ENCODE measurements around the gene PPP1R3F. TPM values are rescaled to one million over a fixed set of nuclear protein-coding genes. Genes with fewer than 3 reads are reported as not detected.

The PPP1R3F gene
- total RNA-seq, 4 donors from 2014 or later, result 2.6 to 6.5 (median 4.6) TPM

- no peak for TF ChIP-seq CTCF (IDR thresholded peaks at IDR 0.05)
- DNase-seq (ENCODE audit: low spot score) (no peak), ATAC-seq (ENCODE audit: low FRiP score) (no peak)
These were observed 30.9 kb upstream of the PPP1R3F start for GRCh38 chrX:49238735-49239134.

GRCh38 chrX:49242545-49243066 lies 27.0 kb upstream of the PPP1R3F start:
- DNase-seq (ENCODE audit: low spot score), result no peak

GRCh38 chrX:49243166-49243565 lies 26.4 kb upstream of the PPP1R3F start:
- DNase-seq (ENCODE audit: low spot score) (no peak), ATAC-seq (ENCODE audit: low FRiP score) (no peak)
- TF ChIP-seq CTCF (IDR thresholded peaks at IDR 0.05), result no peak

More at GRCh38 chrX:49242545-49243066, 27.0 kb upstream of the PPP1R3F start:
- ATAC-seq (ENCODE audit: low FRiP score), result no peak
- no peak for TF ChIP-seq CTCF (IDR thresholded peaks at IDR 0.05)

GRCh38 chrX:49244207-49244606 lies 25.4 kb upstream of the PPP1R3F start:
- DNase-seq (ENCODE audit: low spot score) (no peak), ATAC-seq (ENCODE audit: low FRiP score) (no peak)
- TF ChIP-seq CTCF (IDR thresholded peaks at IDR 0.05), result no peak

- TF ChIP-seq CTCF (IDR thresholded peaks at IDR 0.05), result no peak
- ATAC-seq (ENCODE audit: low FRiP score) (no peak), DNase-seq (ENCODE audit: low spot score) (no peak)
These were observed 23.1 kb upstream of the PPP1R3F start for GRCh38 chrX:49246541-49246940.

GRCh38 chrX:49247346-49247745 lies 22.2 kb upstream of the PPP1R3F start:
- DNase-seq (ENCODE audit: low spot score) (no peak), ATAC-seq (ENCODE audit: low FRiP score) (no peak)
- TF ChIP-seq CTCF (IDR thresholded peaks at IDR 0.05), result no peak

- no peak for TF ChIP-seq CTCF (IDR thresholded peaks at IDR 0.05)
- DNase-seq (ENCODE audit: low spot score) (no peak), ATAC-seq (ENCODE audit: low FRiP score) (no peak)
These were observed 21.4 kb upstream of the PPP1R3F start for GRCh38 chrX:49247916-49248811.

All from omental fat pad (tissue), 4 donors.